ENCODE data around the gene GBX2. TPM values are rescaled to one million over a fixed set of nuclear protein-coding genes. Genes with fewer than 3 reads are reported as not detected.

GBX2 gene
- polyA plus RNA-seq (2012; ENCODE audit: insufficient read length, low read depth), result 9.4 TPM

DNA sequence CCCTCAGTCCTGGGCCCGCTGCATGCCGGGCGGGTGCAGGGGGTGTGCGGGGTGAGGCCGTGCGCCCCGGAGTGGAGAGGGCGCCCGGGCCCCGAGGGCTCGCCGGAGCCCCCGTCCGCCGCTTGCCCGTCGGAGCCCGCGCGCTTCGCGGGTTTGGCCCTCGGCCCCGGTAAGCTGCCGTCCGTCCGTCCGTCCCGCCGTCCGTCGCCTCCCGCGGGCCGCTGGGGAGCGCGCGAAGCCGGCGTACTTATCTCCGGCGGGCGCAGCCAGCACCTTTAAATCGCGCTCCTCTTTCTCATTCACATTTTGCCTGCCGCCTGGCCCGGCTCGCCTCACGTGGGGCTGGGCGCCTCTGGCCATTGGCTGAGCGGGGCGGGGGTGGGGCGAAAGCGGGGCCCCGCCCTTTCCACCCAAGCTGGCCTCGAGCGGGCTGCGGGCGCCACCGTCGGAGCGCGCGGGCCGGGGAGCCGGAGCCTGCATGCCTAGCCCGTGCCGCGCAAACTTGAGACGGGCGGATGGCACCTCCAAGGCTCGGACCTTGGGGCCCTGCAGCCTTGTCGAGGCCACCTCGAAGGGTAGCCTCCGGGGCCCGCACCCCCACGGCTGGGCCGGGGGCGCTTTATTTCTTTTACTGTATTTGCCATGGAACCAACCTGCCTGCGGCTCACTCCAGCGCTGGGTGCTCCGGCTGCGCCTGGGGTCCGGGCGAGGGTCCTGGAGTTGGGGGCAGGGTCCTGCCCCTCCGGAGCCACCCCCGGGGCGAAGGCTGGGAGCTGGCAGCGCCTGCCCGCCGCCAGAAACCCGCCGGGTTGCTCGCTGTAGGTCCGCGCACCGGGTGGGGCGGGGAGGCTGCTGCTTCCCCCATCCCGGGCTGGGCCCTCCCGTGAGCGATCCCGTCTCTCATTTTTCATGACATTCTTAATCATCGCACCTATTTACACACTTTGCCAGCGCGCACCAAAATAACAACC, at the start of gene GBX2:
Gene GBX2 (minus strand): TSS at position 277 of the 971 bp plus-strand sequence. CDS start 415 bp downstream, outside the sequence.
- TF ChIP-seq, protein P1, sequence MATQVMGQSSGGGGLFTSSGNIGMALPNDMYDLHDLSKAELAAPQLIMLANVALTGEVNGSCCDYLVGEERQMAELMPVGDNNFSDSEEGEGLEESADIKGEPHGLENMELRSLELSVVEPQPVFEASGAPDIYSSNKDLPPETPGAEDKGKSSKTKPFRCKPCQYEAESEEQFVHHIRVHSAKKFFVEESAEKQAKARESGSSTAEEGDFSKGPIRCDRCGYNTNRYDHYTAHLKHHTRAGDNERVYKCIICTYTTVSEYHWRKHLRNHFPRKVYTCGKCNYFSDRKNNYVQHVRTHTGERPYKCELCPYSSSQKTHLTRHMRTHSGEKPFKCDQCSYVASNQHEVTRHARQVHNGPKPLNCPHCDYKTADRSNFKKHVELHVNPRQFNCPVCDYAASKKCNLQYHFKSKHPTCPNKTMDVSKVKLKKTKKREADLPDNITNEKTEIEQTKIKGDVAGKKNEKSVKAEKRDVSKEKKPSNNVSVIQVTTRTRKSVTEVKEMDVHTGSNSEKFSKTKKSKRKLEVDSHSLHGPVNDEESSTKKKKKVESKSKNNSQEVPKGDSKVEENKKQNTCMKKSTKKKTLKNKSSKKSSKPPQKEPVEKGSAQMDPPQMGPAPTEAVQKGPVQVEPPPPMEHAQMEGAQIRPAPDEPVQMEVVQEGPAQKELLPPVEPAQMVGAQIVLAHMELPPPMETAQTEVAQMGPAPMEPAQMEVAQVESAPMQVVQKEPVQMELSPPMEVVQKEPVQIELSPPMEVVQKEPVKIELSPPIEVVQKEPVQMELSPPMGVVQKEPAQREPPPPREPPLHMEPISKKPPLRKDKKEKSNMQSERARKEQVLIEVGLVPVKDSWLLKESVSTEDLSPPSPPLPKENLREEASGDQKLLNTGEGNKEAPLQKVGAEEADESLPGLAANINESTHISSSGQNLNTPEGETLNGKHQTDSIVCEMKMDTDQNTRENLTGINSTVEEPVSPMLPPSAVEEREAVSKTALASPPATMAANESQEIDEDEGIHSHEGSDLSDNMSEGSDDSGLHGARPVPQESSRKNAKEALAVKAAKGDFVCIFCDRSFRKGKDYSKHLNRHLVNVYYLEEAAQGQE (IDR thresholded peaks at IDR 0.05; ENCODE audit: insufficient read depth in 1 of 2, low read depth in 2 of 2, low read length in 2 of 2), result no peak
- TF ChIP-seq FOXP2 (optimal IDR thresholded peaks at IDR 0.05; ENCODE audit: borderline replicate concordance, extremely low read depth, extremely low read length, insufficient read depth) (peak; percentile 24), POLR2AphosphoS5 (IDR thresholded peaks at IDR 0.05; ENCODE audit: low read depth, low read length) (peak; percentile 59), TAF1 (IDR thresholded peaks at IDR 0.05; ENCODE audit: borderline replicate concordance, insufficient read depth, low read length) (peak; percentile 70)

GRCh38 chr2:236217926-236218325, 49.7 kb upstream of the GBX2 start:
- TF ChIP-seq, protein P1 (IDR thresholded peaks at IDR 0.05; ENCODE audit: insufficient read depth in 1 of 2, low read depth in 2 of 2, low read length in 2 of 2), result no peak
- TF ChIP-seq FOXP2 (optimal IDR thresholded peaks at IDR 0.05; ENCODE audit: borderline replicate concordance, extremely low read depth, extremely low read length, insufficient read depth), result no peak
- TF ChIP-seq TAF1 (IDR thresholded peaks at IDR 0.05; ENCODE audit: borderline replicate concordance, insufficient read depth, low read length), result no peak
- TF ChIP-seq SIN3A (IDR thresholded peaks at IDR 0.05; ENCODE audit: borderline replicate concordance, insufficient read depth, low read length), result no peak
- no peak for TF ChIP-seq POLR2AphosphoS5 (IDR thresholded peaks at IDR 0.05; ENCODE audit: low read depth, low read length)

- TF ChIP-seq, protein P1 (IDR thresholded peaks at IDR 0.05; ENCODE audit: insufficient read depth in 1 of 2, low read depth in 2 of 2, low read length in 2 of 2), result no peak
- TF ChIP-seq SIN3A (IDR thresholded peaks at IDR 0.05; ENCODE audit: borderline replicate concordance, insufficient read depth, low read length), result no peak
- no peak for TF ChIP-seq POLR2AphosphoS5 (IDR thresholded peaks at IDR 0.05; ENCODE audit: low read depth, low read length)
- TF ChIP-seq TAF1 (IDR thresholded peaks at IDR 0.05; ENCODE audit: borderline replicate concordance, insufficient read depth, low read length), result no peak
- TF ChIP-seq FOXP2 (optimal IDR thresholded peaks at IDR 0.05; ENCODE audit: borderline replicate concordance, extremely low read depth, extremely low read length, insufficient read depth), result no peak
Measured at GRCh38 chr2:236216711-236217110, 48.5 kb upstream of the GBX2 start.

GRCh38 chr2:236215761-236216333, 47.7 kb upstream of the GBX2 start:
- no peak for TF ChIP-seq POLR2AphosphoS5 (IDR thresholded peaks at IDR 0.05; ENCODE audit: low read depth, low read length)
- TF ChIP-seq, protein P1 (IDR thresholded peaks at IDR 0.05; ENCODE audit: insufficient read depth in 1 of 2, low read depth in 2 of 2, low read length in 2 of 2), result no peak
- no peak for TF ChIP-seq TAF1 (IDR thresholded peaks at IDR 0.05; ENCODE audit: borderline replicate concordance, insufficient read depth, low read length)
- TF ChIP-seq FOXP2 (optimal IDR thresholded peaks at IDR 0.05; ENCODE audit: borderline replicate concordance, extremely low read depth, extremely low read length, insufficient read depth), result no peak
- TF ChIP-seq SIN3A (IDR thresholded peaks at IDR 0.05; ENCODE audit: borderline replicate concordance, insufficient read depth, low read length), result no peak

Measured in PFSK-1 (cell line).